ENCODE results near the gene USP9Y.

- no peak for TF ChIP-seq CTCF (IDR thresholded peaks at IDR 0.05)
- no peak for TF ChIP-seq EP300 (IDR thresholded peaks at IDR 0.05)
- no peak for TF ChIP-seq POLR2A (IDR thresholded peaks at IDR 0.05)
Observed at GRCh38 chrY:12741414-12741813, 40.4 kb downstream of the USP9Y start.

All from stomach (tissue), 4 donors.